HG03432 (cell line): ENCODE data around the gene GPN2.
"Not testable (repeated sequence)": the region's sequence is repeated elsewhere in the genome, so short reads cannot be mapped to it uniquely, and the experiment has no call there.

Experiments used
- ATAC-seq: cut with Tn5 transposase; IDR thresholded peaks from one replicate; pipeline ENCODE4 v1.9.1; 2021; ENCODE audit warnings: mild to moderate bottlenecking, moderate library complexity; ENCODE audit not compliant: unreplicated experiment

Gene GPN2

GRCh38 chr1:26861286-26861701, 28.8 kb downstream of the GPN2 start:
- no peak for ATAC-seq

- no peak for ATAC-seq
Measured at GRCh38 chr1:26858891-26859640, 31.0 kb downstream of the GPN2 start.

DNA sequence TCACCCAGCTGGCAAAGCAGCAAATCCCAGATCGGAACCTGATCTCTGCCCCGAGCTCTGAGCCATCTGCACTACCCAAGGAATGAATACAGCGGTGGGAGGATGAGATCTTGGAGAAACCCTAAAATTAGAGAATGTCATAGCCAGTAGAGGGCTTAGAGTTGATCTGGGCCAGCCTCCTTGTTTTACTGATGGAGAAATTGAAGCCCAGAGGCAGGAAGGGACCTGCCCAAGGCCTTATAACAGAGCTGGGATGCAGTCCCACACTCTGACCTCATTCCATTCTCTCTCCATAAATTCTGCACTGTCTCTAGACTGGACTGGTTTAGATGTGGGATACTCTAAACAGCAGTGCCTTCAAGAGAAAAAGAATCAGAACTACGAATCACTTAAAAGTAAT, 31.9 kb downstream of the GPN2 start:
- ATAC-seq: no peak

GRCh38 chr1:26857473-26858060, 32.5 kb downstream of the GPN2 start:
- no peak for ATAC-seq

DNA sequence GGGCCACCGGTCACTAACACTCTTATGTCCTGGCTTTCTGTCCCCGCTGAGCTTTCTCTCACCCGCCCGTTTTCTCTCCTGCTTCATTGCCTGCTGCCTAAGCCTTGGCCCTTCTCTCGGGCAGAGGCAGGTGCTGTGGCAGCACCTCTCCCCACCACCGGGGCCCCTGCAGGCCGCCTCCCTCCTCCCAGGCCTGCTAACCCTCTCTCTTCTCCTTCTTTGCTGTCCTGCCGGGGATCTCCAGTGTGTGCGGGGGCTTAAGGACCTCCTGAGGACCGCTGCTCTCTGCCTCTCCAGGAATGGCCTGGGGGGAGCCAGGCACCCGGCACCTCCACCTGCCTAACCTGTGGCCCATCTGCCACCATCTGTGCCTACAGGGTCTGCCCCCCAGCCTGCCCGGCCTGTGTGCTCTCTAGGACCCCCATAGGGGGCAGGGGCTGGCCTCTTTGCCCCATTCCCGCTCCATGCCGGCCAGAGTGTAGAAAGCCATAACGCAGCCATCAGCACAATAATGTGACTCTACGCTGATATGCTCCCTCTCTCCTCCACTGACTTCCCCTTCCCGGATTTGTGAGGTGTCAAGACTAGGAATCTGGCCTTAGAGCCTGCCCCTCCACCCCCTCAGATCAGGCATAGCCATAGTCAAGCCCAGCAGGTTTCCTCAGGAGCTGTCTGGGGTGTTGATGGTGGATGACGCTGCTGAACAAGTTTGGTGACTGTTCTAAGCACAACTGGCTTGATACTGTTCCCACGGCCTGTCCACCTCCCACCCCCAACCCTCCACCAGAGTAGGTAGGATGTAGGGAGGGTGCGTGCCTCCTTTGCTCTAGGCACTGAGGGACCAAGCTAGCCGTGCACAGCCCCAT, 33.2 kb downstream of the GPN2 start:
- ATAC-seq: no peak

- ATAC-seq: no peak
Measured at GRCh38 chr1:26856181-26856580, 33.9 kb downstream of the GPN2 start.

GRCh38 chr1:26855636-26856035, 34.4 kb downstream of the GPN2 start:
- ATAC-seq: no peak

DNA sequence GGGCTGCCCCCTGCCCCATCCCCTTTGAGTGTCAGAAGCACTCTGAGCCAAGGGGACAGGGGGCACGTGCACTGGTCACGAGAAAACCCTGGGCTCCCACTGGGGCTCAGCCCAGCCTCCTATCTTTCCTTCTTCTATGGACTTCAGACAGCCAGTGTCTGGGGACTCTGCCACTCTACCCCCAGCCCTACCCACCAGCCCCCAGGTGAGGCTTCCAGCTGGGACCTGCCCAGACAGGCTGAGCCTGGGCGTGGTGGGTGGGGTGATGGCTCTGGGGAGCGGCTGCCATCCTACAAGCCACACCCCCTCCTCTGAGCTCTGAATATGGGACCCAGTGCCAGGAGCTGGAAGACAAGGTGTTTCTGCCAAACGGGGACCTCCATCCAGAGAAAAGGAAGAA, 35.2 kb downstream of the GPN2 start:
- no peak for ATAC-seq

DNA sequence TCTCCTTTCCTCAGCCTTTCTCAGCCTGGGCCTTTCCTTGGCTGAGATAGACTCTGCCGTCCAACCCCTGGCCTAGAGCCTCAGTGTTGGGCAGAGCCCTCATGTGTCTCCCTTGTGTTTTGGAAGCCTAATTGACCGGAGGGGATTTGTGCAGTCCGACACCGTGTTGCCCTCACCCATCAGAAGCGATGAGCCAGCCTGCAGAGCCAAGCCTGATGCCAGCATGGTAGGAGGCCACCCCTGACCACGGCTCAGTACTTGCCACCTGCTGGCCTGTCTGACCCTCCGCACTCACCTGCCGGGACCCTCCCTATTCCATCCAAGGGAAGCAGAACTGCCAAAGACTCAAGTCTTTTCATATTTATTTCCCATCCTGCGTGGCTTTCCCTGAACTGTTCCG, 36.5 kb downstream of the GPN2 start:
- ATAC-seq: no peak

- no peak for ATAC-seq
Measured at GRCh38 chr1:26853156-26853555, 36.9 kb downstream of the GPN2 start.

- no peak for ATAC-seq
Measured at GRCh38 chr1:26852701-26853100, 37.4 kb downstream of the GPN2 start.

DNA sequence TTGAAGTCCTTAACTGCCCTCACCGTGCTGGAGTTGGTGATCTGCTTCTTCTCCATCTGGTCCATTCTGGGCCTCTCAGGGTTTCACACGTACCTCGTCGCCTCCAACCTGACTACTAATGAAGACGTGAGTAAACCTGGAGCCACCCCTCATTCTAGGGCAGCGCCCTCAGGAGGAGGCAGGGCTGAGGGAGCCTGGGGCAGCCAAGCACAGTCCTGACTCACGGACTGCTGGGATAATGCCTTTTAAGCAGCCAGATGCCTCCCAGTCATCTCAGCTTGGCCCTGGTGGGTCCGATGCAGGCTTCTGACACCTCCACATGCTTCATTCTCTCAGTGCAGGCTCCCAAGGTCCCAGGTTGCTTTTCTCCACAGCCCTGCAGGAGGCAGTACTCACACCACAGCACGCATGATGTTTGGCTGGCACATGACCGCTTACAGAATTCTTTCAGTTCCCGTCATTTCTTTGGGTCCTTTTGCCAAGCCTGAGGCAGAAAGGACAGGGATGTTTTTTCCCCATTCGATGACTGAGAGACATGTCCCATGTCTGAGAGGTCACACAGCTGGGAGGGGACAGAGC, 38.9 kb downstream of the GPN2 start:
- no peak for ATAC-seq

- ATAC-seq: no peak
Measured at GRCh38 chr1:26848941-26849774, 40.9 kb downstream of the GPN2 start.

DNA sequence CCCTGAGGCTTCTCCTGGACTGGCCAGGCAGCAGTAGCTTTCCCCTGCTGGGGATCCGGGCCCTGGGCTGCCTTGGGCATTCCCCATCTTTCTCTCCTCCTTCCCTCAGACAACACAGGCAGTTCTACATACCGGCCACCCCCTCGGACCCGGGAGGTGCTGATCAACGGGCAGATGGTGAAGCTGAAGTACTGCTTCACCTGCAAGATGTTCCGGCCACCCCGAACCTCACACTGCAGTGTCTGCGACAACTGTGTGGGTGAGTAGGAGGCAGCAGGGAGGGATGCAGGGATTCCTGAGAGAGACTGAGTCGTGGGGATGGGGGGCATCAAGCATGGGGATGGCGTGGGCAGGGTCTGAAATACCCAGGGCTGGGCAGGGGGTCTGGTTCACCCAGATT, 41.6 kb downstream of the GPN2 start:
- no peak for ATAC-seq

DNA sequence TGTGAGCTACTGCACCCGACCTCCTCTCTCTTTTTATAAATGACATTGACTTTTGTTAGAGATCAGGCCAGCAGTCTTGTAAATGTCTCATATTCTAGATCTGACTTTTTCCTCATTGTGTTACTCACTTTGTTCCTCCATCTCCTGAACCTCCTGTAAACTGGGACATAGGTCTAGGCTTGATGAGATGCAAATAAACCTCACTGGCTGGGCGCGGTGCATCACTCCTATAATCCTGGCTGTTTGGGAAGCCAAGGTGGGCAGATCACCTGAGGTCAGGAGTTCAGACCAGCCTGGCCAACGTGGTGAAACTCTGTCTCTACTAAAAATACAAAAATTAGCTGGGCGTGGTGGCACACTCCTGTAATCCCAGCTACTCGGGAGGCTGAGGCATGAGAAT, 42.3 kb downstream of the GPN2 start:
- ATAC-seq: not testable (repeated sequence)

- ATAC-seq: no peak
Measured at GRCh38 chr1:26844424-26845196, 45.5 kb downstream of the GPN2 start.

DNA sequence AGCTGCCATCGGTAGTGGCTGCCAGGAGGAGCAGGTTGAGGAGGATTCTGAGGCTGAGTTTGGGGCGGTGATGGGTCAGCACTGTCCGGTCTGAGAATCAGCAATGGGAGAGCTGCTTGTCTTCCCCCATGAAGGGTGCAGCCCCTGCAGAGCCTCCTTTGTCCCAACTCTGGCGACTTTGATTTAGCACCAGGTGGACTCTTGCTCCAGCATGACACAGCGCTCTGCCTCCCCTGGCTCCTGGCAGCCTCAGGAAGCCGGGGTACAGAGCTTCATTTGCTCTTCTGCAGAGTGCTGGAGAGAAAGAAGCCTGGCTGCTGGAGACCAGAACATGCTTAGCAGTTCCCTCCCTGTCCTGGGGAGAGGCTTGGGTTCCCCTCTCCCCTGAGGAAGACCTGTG, 50.3 kb downstream of the GPN2 start:
- ATAC-seq: no peak

- peak; percentile 13 for ATAC-seq
Measured at GRCh38 chr1:26839339-26839722, 50.8 kb downstream of the GPN2 start.

GRCh38 chr1:26838474-26839338, 51.4 kb downstream of the GPN2 start:
- ATAC-seq: peak; percentile 90
